K562 (cell line): ENCODE data around the gene TEX54. TPM values are rescaled to one million over a fixed set of nuclear protein-coding genes. Genes with fewer than 3 reads are reported as not detected.

Source experiments
- E2F3 ChIP-seq: fragments of 250-450 bp; sonication (Bioruptor Pico); IDR thresholded peaks from 2 replicates; pipeline ENCODE4 v1.4.0; 2020; ENCODE audit warnings: mild to moderate bottlenecking
- RAD21 ChIP-seq, 2 experiments: fragments of 250-450 bp in 1 of 2; fragments of 450-650 bp in 1 of 2; sonication (Bioruptor Pico) in 1 of 2; formaldehyde crosslinking in 1 of 2; IDR thresholded peaks in 1 of 2; conservative IDR thresholded peaks in 1 of 2; 2 replicates each; pipeline versions ENCODE4 v1.4.0 to v1.8.0; 2020 to 2022; ENCODE audit warnings: mild to moderate bottlenecking in 2 of 2, moderate library complexity in 1 of 2
- RFX1 ChIP-seq: fragments of 450-650 bp; IDR thresholded peaks from 2 replicates; pipeline ENCODE4 v1.6.1; 2016; ENCODE audit warnings: mild to moderate bottlenecking, moderate library complexity
- SRSF1 ChIP-seq: fragments of 200-400 bp; formaldehyde crosslinking; IDR thresholded peaks from 2 replicates; pipeline ENCODE4 v1.6.1; 2017; ENCODE audit warnings: mild to moderate bottlenecking, low read depth, low read length, moderate library complexity
- TCF7L2 ChIP-seq: fragments of 150-350 bp; IDR thresholded peaks from 2 replicates; pipeline ENCODE4 v1.6.1; 2016; ENCODE audit warnings: low read depth, mild to moderate bottlenecking, low read length, moderate library complexity
- ZFX ChIP-seq: sonication (generic); formaldehyde crosslinking; IDR thresholded peaks from 2 replicates; pipeline ENCODE4 v1.8.0; 2022; ENCODE audit warnings: mild to moderate bottlenecking, missing genetic modification reagents, moderate library complexity
- ZNF324 ChIP-seq: fragments of 250-450 bp; sonication (Bioruptor Pico); IDR thresholded peaks from 2 replicates; pipeline ENCODE4 v1.4.0; 2020; ENCODE audit warnings: mild to moderate bottlenecking
- ZNF436 ChIP-seq: fragments of 250-450, 450-650 bp; sonication (Bioruptor Pico); formaldehyde crosslinking; IDR thresholded peaks from 2 replicates; pipeline ENCODE4 v1.7.0; 2020; ENCODE audit warnings: mild to moderate bottlenecking
- ZNF644 ChIP-seq: fragments of 200-800 bp; sonication (Bioruptor generic); IDR thresholded peaks from 2 replicates; pipeline ENCODE4 v1.6.1; 2016; ENCODE audit warnings: low read depth, missing genetic modification characterization, missing compliant biosample characterization
- polyA plus RNA-seq, 8 experiments: library from polyadenylated mRNA; depleted of rRNA in 4 of 8; stranded (reverse) in 5 of 8; unstranded in 3 of 8; fragments of >200 nt; fragmentation: Nextera tagmentation in 2 of 8; fragmentation: Illumina TruSeq in 1 of 8; extraction: Ambion mirVana in 2 of 8; extraction: Trizol in 1 of 8; gene quantifications; 2 replicates each; pipeline versions ENCODE4 v1.2.1 to v1.2.3, GENCODE V29; 2011 to 2014; ENCODE audit warnings: inconsistent platforms in 1 of 8, missing spikeins in 1 of 8
- total RNA-seq, 7 experiments: library from RNA; depleted of rRNA in 6 of 7; stranded (reverse); fragments of >200 nt in 6 of 7; fragmentation: Illumina TruSeq in 2 of 7; extraction: Trizol in 2 of 7; gene quantifications; 2 replicates each; pipeline versions ENCODE4 v1.2.1 to v1.2.3, GENCODE V29; 2011 to 2021; ENCODE audit warnings: low replicate concordance in 1 of 7
- TF ChIP-seq, protein P1 (sequence below): IDR thresholded peaks from 2 replicates; pipeline ENCODE4 v1.6.1; 2011; ENCODE audit warnings: borderline replicate concordance, low read depth, mild to moderate bottlenecking, moderate library complexity, low read length; ENCODE audit not compliant: insufficient read depth, poor library complexity, severe bottlenecking
- TF ChIP-seq, protein P2 (sequence below): fragments of 450-650 bp; IDR thresholded peaks from 2 replicates; pipeline ENCODE4 v1.6.1; 2017; ENCODE audit warnings: mild to moderate bottlenecking, moderate library complexity
- TF ChIP-seq, protein P3 (sequence below), 2 experiments: fragments of 450-650 bp in 1 of 2; sonication (generic) in 1 of 2; formaldehyde crosslinking in 1 of 2; IDR thresholded peaks in 1 of 2; conservative IDR thresholded peaks in 1 of 2; 2 replicates each; pipeline versions ENCODE4 v1.6.1 to v1.8.1; 2016 to 2023; ENCODE audit warnings: mild to moderate bottlenecking in 2 of 2, moderate library complexity in 2 of 2, inconsistent platforms in 1 of 2, missing genetic modification reagents in 1 of 2
- TF ChIP-seq, protein P4 (sequence below): fragments of 450-650 bp; IDR thresholded peaks from 2 replicates; pipeline ENCODE4 v1.6.1; 2016; ENCODE audit warnings: missing biosample characterization, missing genetic modification characterization
- TF ChIP-seq, protein P5 (sequence below): sonication (generic); formaldehyde crosslinking; IDR thresholded peaks from 2 replicates; pipeline ENCODE4 v1.4.0; 2020; ENCODE audit warnings: mild to moderate bottlenecking, missing genetic modification reagents

Gene TEX54
- total and polyA plus RNA-seq, 9 of the 15 experiments (the other 6 are each of a cell fraction or from before 2014, with no cell fraction given): not detected

DNA sequence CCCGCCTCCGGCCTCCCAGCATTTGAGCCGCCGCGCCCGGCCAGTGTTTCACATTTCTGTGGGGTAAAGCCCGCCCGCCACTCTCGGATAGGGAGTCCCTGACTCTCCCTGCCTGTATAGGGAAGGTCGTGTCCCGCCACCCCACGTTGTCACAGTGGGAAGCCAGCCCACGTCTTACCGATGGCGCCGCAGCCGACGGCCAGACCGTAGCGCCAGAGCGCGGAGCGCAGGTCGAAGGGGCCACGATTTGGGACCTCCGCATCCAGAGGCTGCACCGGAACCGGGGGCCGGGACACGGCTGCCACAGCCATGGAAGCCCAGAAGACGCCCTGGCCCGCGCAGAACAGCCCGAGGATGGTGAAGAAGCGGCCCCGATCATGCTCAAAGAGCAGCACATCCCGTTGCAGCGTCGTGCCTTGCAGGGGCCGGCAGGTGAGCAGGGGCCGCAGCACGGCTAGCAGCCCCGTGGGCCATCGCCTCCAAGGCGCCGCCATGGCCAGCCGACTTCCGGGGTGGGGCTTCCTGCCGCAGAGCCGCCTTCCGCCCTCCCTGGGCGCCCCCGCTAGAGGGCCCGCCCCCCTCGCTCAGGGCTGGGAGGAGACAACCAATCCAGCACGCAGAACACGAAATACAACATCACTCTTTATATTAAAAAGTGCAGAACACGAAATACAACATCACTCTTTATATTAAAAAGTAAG, 41.0 kb downstream of the TEX54 start, which contains the start of gene TMEM223 (continued):
- TF ChIP-seq, protein P1, sequence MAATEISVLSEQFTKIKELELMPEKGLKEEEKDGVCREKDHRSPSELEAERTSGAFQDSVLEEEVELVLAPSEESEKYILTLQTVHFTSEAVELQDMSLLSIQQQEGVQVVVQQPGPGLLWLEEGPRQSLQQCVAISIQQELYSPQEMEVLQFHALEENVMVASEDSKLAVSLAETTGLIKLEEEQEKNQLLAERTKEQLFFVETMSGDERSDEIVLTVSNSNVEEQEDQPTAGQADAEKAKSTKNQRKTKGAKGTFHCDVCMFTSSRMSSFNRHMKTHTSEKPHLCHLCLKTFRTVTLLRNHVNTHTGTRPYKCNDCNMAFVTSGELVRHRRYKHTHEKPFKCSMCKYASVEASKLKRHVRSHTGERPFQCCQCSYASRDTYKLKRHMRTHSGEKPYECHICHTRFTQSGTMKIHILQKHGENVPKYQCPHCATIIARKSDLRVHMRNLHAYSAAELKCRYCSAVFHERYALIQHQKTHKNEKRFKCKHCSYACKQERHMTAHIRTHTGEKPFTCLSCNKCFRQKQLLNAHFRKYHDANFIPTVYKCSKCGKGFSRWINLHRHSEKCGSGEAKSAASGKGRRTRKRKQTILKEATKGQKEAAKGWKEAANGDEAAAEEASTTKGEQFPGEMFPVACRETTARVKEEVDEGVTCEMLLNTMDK: peak; percentile 18
- TF ChIP-seq RAD21 (CRISPR knock-in tag; conservative IDR thresholded peaks at IDR 0.05 in 1 of 2, IDR thresholded peaks at IDR 0.05 in 1 of 2) (0 out of 4 replicates have a peak, but pooled peaks have one; percentile 3 to 11), RFX1 (no peak), ZNF436 (no peak), SRSF1 (no peak), TCF7L2 (no peak), ZNF644 (tag) (no peak), E2F3 (CRISPR knock-in tag) (no peak), ZFX (CRISPR knock-in tag) (peak; percentile 83), ZNF324 (CRISPR knock-in tag) (no peak)
- TF ChIP-seq, protein P2, sequence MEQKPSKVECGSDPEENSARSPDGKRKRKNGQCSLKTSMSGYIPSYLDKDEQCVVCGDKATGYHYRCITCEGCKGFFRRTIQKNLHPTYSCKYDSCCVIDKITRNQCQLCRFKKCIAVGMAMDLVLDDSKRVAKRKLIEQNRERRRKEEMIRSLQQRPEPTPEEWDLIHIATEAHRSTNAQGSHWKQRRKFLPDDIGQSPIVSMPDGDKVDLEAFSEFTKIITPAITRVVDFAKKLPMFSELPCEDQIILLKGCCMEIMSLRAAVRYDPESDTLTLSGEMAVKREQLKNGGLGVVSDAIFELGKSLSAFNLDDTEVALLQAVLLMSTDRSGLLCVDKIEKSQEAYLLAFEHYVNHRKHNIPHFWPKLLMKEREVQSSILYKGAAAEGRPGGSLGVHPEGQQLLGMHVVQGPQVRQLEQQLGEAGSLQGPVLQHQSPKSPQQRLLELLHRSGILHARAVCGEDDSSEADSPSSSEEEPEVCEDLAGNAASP: no peak
- TF ChIP-seq, protein P3, sequence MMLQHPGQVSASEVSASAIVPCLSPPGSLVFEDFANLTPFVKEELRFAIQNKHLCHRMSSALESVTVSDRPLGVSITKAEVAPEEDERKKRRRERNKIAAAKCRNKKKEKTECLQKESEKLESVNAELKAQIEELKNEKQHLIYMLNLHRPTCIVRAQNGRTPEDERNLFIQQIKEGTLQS (IDR thresholded peaks at IDR 0.05): no peak
- TF ChIP-seq, protein P3 (CRISPR knock-in tag; conservative IDR thresholded peaks at IDR 0.05): no peak; the same call in 1 of the 2 replicates
- TF ChIP-seq, protein P4, sequence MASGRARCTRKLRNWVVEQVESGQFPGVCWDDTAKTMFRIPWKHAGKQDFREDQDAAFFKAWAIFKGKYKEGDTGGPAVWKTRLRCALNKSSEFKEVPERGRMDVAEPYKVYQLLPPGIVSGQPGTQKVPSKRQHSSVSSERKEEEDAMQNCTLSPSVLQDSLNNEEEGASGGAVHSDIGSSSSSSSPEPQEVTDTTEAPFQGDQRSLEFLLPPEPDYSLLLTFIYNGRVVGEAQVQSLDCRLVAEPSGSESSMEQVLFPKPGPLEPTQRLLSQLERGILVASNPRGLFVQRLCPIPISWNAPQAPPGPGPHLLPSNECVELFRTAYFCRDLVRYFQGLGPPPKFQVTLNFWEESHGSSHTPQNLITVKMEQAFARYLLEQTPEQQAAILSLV (tag): no peak
- TF ChIP-seq, protein P5, sequence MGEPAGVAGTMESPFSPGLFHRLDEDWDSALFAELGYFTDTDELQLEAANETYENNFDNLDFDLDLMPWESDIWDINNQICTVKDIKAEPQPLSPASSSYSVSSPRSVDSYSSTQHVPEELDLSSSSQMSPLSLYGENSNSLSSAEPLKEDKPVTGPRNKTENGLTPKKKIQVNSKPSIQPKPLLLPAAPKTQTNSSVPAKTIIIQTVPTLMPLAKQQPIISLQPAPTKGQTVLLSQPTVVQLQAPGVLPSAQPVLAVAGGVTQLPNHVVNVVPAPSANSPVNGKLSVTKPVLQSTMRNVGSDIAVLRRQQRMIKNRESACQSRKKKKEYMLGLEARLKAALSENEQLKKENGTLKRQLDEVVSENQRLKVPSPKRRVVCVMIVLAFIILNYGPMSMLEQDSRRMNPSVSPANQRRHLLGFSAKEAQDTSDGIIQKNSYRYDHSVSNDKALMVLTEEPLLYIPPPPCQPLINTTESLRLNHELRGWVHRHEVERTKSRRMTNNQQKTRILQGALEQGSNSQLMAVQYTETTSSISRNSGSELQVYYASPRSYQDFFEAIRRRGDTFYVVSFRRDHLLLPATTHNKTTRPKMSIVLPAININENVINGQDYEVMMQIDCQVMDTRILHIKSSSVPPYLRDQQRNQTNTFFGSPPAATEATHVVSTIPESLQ (CRISPR knock-in tag): no peak; the same call in 1 of the 2 replicates
